Choroid plexus epithelial cell (primary cell): ENCODE data around the gene STK38.

Source experiments
- DNase-seq: peaks from one replicate; pipeline ENCODE4 v3.0.0-alpha.2; 2010; ENCODE audit warnings: low read depth
- H3K4me3 ChIP-seq: 2 replicates; pipeline ENCODE4 v1.5.1; 2011; ENCODE audit warnings: low read depth, mild to moderate bottlenecking, control low read depth, low read length, moderate library complexity
- TF ChIP-seq, protein P1 (sequence below): conservative IDR thresholded peaks from 2 replicates; pipeline ENCODE4 v1.5.1; 2011; ENCODE audit warnings: low read depth, mild to moderate bottlenecking, control low read depth, inconsistent platforms, low read length, moderate library complexity

Gene STK38

DNA sequence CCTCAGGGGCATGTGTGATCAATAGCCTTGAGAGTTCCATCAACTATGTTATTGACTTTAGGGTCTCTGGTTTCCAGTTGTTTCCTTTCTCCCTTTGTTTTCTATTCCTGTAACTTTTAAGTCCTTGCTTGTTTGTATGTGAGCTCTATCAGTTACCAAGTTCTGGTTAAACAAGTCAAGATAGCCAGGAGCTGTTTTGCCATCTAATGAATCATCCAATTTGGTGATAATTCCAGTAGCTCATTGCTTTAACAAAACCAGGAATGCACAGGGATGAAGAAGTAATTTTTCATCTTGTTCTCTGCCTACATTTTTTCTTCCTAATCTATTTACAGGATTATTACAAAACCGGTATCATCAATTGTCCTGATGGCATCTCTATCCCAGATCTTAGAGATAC is 68.0 kb downstream of the STK38 start:
- DNase-seq, result no peak
- TF ChIP-seq, protein P1, sequence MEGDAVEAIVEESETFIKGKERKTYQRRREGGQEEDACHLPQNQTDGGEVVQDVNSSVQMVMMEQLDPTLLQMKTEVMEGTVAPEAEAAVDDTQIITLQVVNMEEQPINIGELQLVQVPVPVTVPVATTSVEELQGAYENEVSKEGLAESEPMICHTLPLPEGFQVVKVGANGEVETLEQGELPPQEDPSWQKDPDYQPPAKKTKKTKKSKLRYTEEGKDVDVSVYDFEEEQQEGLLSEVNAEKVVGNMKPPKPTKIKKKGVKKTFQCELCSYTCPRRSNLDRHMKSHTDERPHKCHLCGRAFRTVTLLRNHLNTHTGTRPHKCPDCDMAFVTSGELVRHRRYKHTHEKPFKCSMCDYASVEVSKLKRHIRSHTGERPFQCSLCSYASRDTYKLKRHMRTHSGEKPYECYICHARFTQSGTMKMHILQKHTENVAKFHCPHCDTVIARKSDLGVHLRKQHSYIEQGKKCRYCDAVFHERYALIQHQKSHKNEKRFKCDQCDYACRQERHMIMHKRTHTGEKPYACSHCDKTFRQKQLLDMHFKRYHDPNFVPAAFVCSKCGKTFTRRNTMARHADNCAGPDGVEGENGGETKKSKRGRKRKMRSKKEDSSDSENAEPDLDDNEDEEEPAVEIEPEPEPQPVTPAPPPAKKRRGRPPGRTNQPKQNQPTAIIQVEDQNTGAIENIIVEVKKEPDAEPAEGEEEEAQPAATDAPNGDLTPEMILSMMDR, result no peak
- H3K4me3 ChIP-seq, result no peak overlapping the region

DNA sequence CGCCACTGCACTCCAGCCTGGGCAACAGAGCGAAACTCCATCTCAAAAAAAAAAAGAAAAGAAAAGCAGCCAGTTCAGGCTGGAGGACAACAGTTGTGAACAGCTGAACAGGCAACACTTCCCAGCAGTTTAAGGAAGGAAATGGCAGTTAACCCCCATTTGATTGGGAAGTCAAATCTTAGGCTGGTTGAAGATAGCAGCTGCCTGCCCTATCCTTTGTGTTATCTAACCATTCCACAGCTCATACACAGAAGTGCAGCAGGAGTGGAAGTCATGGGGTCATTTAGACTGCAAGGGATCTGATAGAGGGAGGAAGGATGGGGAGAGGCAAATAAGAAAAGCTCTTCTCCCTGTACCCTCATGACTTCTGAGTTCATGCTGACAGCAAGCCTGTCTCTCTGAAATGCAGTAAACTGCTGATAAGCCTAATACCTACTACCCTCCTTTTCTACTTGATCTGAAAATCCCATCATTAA is 69.2 kb downstream of the STK38 start:
- TF ChIP-seq, protein P1, result no peak
- no peak overlapping the region for H3K4me3 ChIP-seq
- DNase-seq, result no peak

DNA sequence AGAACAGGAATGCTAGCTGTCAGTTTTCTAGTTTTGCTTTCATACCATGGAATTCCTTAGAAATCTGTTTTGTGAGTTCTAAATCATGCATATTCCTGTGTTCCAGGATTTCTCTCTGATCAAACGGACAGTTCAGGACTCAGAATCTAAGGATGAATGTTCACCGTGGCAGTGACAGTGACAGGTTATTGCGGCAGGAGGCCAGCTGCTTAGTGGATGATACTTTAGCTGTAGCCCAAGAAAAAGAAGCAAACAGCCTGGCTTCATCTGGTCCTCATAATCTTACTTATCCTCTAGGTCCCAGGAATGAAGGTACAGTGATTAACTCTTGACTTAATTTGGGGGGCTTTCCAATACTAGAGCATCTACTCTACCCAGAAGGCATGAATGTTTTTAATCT is 77.3 kb downstream of the STK38 start:
- H3K4me3 ChIP-seq, result no peak overlapping the region
- TF ChIP-seq, protein P1, result no peak
- DNase-seq, result no peak

DNA sequence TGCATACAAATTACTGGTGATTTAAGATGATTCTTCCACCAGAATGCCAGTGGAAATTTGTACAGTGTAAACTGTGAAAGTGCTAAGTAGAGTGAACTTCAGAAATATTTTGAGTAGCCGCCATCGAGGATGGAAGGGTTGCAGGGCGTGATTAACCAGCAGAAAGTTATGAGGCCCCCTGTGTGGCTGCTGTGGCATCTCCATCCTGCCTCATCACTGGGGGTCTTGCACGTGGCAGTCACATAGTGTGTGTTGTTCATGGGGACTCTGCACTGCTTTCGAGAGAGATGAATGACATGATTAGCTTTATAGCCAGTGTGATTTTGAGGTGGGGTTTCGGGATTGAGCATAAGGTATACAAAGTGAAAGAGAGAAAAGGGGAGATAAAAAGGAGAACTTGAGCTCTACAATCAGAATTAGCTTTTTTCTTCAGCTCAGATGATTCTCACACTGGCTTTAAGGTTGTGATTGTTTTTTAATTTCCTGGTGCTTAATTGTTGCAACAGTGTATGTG is 78.1 kb downstream of the STK38 start:
- TF ChIP-seq, protein P1, result no peak
- DNase-seq, result no peak
- H3K4me3 ChIP-seq, result no peak overlapping the region

DNA sequence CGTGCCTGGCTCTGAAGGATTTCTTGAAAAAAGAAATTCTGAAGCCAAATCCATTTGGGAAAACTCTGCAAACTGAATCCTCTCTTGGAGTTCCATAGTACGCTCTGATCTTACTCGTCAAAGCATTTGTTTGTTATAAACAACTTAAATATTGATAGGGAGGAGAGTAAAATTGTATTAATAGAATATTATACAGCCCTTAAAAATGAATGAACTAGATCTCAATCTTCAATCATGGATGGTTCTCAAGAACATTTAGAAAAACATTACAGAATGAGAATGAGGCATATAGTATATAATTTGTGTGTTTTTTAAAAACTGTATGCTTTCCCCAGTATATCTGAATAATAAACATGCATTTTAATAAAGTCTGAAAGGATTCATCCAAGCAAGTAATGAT is 79.7 kb downstream of the STK38 start:
- DNase-seq, result no peak
- TF ChIP-seq, protein P1, result no peak
- no peak overlapping the region for H3K4me3 ChIP-seq

DNA sequence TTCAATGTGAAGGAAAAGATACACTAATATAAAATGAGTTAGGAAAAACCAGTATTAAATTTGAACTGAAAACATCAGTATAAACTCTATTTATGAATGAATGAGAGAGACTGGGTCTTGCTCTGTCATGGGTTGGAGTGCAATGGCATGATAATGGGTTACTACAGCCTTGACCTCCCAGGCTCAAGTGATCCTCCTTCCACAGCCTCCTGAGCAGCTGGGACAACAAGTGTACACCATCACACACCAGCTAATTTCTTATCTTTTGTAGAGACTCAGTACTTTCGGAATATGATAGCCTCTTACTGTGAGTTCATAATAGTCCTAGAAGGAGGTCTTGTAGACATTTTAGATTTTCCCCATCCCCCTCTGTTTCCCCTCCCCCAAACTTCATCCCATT is 83.0 kb downstream of the STK38 start:
- TF ChIP-seq, protein P1, result no peak
- DNase-seq, result no peak
- H3K4me3 ChIP-seq, result no peak overlapping the region

DNA sequence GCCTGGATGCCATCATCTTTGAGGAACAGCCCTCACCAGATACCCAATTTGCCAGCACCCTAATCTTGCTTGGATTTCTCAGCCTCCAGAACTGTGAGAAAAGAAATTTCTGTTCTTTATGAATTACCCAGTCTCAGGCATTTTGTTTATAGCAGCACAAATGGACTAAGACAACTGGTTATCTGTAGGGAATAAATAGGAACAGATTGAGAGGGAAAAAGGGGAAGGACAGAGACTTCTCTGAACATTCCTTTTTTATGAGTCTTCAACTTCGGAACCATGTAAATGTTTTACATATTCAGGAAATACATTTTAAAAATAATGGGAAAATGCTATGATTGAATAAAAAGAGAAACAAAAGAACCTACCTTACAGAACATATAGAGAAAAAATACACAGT is 83.6 kb downstream of the STK38 start:
- DNase-seq, result peak; percentile 47
- H3K4me3 ChIP-seq, result no peak overlapping the region
- TF ChIP-seq, protein P1, result no peak
